ENCODE results near the gene KTN1.

Gene KTN1

DNA sequence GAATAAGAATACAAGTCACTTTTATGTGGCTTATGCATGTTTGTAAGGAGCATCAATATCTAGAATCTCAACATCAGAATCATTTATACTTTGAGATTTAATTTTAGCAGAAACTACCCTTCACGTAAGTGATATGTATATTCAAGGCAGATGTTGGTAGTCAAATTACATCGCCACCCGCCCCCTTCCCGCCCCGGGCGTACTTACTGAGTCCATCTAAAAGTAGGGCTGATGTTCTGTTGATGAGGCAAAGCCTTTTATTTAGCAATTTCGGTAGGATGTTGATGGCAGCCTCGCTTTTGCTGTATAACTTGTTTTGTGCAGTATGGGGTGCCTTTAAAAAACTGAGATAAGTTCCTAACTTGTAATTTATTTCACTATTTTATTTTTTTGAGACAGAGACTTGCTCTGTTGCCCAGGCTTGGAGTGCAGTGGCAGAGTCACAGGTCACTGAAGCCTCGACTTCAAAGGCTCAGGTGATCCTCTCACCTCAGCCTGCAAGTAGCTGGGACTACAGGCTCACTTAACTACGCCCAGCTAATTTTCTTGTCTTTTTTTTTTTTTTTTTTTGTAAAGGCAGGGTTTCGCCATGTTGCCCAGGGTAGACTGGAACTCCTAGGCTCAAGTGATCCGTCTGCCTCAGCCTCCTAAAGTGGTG is 30.8 kb downstream of the KTN1 start:
- no peak for DNase-seq (ENCODE audit: low read depth)

DNA sequence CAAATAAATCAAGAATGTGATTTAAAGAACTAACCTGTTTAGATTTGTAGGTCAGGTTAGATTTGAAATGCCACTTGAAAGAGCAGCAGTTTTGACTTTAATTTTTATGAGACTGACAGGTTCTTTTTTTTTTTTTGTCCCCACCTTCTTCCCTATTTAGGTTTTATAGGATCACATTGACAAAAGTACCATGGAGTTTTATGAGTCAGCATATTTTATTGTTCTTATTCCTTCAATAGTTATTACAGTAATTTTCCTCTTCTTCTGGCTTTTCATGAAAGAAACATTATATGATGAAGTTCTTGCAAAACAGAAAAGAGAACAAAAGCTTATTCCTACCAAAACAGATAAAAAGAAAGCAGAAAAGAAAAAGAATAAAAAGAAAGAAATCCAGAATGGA is 31.9 kb downstream of the KTN1 start:
- no peak for DNase-seq (ENCODE audit: low read depth)

- no peak for DNase-seq (ENCODE audit: low read depth)
Observed at GRCh38 chr14:55614304-55614703, 34.3 kb downstream of the KTN1 start.

- DNase-seq (ENCODE audit: low read depth) = no peak
Observed at GRCh38 chr14:55620277-55620676, 40.3 kb downstream of the KTN1 start.

- DNase-seq (ENCODE audit: low read depth) = no peak
Observed at GRCh38 chr14:55620981-55621380, 41.0 kb downstream of the KTN1 start.

GRCh38 chr14:55621391-55621790 is 41.4 kb downstream of the KTN1 start:
- no peak for DNase-seq (ENCODE audit: low read depth)

GRCh38 chr14:55624913-55625312 is 44.9 kb downstream of the KTN1 start:
- peak; percentile 29 for DNase-seq (ENCODE audit: low read depth)

DNA sequence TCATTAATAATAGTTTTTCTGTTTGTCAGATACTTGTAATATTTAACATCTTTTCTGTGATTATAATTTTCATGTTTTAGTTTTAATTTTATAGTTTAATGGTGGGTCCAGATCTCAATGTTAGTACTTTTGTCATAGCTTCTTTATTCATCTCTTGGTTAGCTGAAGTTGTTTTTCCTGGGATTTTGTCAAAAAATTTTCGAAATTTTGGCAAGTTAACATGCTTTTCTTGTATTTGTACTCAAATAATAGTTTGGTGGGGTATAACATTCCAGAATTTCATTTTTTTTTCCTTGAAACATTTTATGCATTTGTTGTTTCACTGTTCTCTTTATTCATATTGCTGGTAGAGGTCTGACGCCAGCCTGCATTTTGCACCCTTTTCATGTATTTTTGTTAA is 45.5 kb downstream of the KTN1 start:
- no peak for DNase-seq (ENCODE audit: low read depth)

- DNase-seq (ENCODE audit: low read depth) = no peak
Observed at GRCh38 chr14:55626131-55626530, 46.1 kb downstream of the KTN1 start.

DNA sequence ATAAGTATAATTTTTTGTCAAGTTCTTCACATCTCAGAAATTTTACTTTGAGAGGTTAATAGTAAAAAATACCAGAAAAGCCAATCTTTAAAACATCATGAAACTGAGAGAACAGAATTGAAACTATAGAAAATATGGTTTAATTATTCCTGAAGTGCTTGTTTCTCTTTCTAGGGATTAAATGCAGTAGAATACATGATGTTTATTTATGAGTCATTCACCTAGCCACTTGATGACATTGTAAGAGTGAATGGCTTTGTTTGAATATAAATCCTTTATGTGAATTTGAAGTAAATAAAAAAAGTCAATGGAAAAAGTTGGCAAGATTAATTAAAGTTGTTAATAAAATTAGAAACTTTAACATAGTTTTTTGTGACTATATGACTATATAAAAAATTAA is 48.4 kb downstream of the KTN1 start:
- no peak for DNase-seq (ENCODE audit: low read depth)

DNA sequence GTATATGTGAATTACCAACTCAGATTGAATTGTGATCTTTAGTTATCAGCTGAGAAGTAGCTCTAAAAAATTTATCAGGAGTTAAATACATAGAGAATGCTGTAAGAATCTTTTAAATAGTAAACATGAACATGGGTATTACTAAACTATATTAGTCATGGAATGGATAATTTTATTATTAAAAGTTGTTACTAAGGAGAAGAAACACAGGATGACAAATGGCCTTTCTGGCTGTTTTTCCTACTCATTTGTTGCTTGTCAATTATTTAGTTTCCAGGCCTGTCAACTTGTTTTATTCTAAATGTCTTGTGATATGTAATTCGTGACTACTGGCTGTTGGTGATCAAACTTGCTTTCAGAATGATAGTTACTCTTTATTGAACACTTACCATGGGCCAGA is 58.7 kb downstream of the KTN1 start:
- DNase-seq (ENCODE audit: low read depth) = no peak

DNA sequence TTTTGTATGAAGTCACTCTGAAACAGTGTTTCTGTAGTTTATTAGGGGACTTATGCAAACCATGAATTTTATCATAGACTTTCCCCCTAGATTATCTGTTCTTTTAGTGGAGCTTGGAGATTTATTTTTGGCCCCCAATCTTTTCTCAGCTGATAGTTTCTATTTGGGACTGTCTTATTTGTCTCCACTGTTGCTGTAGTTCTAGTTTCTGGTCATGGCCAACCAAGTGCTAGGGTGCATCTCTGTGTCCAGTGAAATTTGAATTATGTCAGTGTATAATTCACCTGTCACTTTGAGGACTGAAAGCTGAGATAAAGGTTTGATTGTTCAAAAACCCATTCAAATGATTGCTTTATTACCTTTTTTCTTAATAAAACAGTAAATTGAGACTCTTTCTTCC is 61.3 kb downstream of the KTN1 start:
- DNase-seq (ENCODE audit: low read depth) = no peak

DNA sequence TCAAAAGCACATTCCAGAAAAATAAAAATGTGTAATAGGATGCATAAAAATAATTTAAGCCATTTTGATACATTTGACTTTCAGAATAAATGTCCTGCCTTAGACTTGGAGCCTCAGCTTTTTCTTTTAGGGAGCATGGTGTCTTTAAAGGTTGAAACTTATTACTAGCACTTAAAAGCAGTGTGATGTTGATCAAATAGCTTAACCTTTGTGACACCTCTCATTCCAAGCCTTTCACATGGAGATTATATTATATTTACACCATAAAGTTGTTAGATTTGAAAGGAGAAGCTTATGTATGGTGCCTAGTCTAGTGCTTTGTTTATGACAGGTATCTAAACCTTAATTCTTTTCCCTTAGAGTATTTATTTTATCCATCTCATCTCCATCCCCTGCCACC is 61.9 kb downstream of the KTN1 start:
- no peak for DNase-seq (ENCODE audit: low read depth)

- DNase-seq (ENCODE audit: low read depth) = no peak
Observed at GRCh38 chr14:55645145-55645544, 65.1 kb downstream of the KTN1 start.

- peak; percentile 51 for DNase-seq (ENCODE audit: low read depth)
Observed at GRCh38 chr14:55645845-55646832, 66.1 kb downstream of the KTN1 start.

GRCh38 chr14:55650992-55651391 is 71.0 kb downstream of the KTN1 start:
- DNase-seq (ENCODE audit: low read depth) = no peak

GRCh38 chr14:55654243-55654642 is 74.2 kb downstream of the KTN1 start:
- peak; percentile 81 for DNase-seq (ENCODE audit: low read depth)

GRCh38 chr14:55661029-55661428 is 81.0 kb downstream of the KTN1 start:
- no peak for DNase-seq (ENCODE audit: low read depth)

DNA sequence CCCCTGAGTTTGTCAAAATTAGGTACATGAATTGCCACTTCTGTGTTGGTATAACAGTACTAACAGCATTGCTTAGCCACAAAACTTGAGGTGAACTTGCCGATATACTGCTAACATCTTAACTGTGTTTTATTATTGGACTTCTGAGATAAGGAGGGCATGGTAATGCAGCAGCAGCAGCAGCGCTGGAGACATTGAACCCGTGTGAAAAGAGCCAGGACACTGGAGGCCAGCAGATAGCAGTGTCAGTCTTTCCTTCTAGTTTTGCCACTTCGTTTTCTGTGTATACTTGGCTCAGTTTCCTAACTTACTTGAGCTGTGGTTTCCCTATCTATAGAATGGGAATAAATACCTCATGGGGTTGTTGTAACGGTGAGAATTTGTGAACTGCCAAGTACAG is 82.7 kb downstream of the KTN1 start:
- no peak for DNase-seq (ENCODE audit: low read depth)

- peak; percentile 40 for DNase-seq (ENCODE audit: low read depth)
Observed at GRCh38 chr14:55665067-55665675, 85.2 kb downstream of the KTN1 start.

GRCh38 chr14:55667801-55668200 is 87.8 kb downstream of the KTN1 start:
- no peak for DNase-seq (ENCODE audit: low read depth)

DNA sequence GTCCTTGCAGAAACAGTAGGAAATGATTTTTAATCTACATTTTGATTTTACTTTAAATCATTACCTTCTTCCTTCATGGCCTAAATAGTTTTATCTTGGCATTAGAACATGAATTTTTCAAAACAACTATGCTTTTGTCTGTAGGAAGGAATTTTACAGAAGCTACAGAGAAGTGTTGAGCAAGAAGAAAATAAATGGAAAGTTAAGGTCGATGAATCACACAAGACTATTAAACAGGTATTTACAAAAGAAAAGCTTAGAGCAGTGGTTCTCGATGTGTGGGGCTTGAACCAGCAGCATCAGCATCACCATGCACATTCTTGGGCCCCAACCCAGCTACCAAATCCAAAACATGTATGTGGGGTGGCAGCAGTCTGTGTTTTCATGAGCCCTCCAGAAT is 91.6 kb downstream of the KTN1 start:
- DNase-seq (ENCODE audit: low read depth) = peak; percentile 74

GRCh38 chr14:55673048-55673447 is 93.0 kb downstream of the KTN1 start:
- no peak for DNase-seq (ENCODE audit: low read depth)

Data from amniotic epithelial cell (primary cell).